Activated CD4-positive, alpha-beta T cell treated with anti-CD3 and anti-CD28 coated beads for 48 hours (primary cell): ENCODE results near the gene TNIK.
"Not testable (repeated sequence)": the region's sequence is repeated elsewhere in the genome, so short reads cannot be mapped to it uniquely, and the experiment has no call there.

Source experiments
- DNase-seq: peaks from one replicate; pipeline ENCODE4 v3.0.0-alpha.2; 2020

The TNIK gene

DNA sequence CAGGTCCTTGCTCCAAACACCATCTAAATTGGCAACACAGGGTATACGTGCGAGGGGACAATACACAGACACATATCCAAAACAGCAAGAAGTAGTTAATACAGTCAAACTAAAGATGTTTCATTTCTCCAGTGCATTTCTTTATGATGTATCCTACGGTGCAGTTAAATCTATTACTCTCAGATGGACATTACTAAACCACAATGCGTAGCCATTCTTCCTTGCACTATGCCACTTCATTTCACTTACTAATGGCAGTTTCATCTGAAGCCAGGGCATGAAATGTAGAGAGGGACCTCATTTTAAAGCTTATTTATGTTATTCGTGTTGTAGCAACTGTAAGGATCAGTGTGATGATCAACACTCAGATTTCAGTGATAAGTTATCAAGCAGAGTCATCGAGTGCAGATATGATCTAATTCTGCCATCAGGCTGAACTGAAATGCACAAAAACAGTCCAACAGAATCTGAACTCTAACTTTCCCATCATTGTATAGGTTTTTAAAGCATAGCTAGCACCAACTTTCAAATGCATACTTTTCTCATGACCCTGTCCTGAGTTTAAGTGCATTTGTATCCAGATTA is 14.5 kb downstream of the TNIK start:
- DNase-seq: no peak

DNA sequence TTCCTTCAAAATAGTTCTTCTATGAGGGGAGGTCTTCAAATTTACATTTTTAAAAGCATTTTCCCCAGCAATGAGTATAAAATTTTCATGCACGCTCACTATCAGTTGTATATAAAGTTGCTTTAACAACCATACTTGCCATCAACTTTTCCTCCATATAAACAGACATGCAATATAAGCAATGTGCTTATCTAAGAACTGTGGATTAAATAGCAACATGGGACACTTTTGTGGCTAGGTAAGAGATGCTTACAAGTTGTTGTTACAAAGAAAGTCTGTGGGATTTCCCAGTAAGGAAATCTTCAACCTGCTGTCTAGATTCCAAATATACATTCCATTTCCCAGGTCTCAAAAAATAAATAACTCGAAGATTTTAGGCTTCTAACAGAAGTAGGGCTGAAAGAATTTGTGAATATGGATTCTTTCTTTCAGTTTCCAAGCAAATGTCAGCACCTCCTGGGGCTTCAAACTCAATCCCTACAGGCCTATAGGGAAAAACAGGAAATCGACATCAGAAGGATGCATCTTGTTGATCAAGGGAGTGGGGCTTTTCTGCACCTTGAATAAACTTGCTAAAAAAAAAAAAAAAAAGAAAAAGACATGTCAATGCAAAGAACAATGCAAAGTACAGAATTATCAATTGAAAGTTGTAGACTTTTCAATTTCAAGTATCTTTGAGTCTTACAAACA is 16.1 kb downstream of the TNIK start:
- DNase-seq: no peak

DNA sequence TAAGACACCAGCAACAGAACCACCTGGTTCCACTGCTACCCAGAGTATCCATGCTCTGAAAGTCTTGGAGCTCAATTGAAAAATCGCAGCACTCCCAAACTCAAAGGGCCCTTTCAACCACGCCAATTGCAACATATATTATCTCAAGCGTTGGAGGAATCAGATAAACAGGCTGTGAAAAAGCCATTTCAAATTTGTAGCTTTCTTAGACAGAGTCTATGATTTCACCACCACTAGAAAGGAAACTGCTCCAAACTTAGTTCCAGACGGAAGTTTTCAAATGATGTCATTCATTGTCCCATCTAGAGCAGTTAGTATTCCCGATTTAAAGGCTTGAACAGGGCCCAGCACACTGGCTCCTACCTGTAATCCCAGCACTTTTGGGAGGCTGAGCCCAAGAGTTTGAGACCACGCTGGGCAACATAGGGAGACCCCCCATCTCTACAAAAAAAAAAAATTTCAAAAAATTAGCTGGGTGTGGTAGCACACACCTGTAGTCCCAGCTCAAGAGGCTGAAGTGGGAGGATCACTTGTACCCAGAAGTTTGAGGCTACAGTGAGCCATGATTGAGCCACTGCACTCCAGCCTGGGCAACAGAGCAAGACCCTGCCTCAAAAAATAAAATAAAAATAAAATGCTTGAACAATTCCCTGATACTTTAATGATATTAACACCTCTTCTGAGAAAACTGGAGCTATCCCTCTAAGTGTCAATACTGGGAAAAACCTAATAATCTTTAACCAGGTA is 16.8 kb downstream of the TNIK start:
- DNase-seq: no peak

DNA sequence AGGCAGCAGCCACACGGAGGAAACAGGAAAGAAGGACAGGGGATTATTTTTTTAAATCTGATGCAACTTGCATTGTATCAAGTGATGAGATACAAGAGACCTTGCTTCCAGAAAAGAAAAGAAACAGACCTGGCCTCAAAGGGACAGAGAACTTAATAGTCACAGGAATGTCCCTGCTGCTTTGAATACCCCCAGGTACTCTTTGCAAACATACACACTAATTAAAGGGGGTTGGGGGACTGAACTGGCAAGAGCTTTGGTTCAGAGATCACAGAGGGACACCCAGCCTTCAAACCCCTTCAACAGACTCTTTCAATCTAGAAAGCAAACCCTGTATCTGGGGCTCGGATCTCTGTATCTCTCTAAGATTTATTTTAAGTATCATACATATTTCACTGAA is 18.0 kb downstream of the TNIK start:
- no peak for DNase-seq

DNA sequence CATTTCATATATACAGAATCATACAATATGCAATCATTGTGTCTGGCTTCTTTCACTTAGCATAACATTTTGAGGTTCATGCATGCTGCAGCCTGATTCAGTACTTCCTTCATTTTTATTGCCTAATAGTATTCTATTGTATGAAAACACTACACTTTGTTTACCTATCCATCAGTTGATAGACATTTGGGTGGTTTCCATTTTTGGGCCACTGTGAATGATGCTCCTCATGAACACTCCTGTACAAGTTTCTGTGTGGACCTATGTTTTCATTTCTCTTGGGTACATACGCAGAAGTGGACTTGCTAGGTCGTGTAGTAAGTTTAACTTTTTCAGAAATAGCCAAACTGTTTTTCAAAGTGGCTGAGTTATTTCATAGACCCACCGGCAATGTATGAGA is 18.8 kb downstream of the TNIK start:
- DNase-seq: no peak

DNA sequence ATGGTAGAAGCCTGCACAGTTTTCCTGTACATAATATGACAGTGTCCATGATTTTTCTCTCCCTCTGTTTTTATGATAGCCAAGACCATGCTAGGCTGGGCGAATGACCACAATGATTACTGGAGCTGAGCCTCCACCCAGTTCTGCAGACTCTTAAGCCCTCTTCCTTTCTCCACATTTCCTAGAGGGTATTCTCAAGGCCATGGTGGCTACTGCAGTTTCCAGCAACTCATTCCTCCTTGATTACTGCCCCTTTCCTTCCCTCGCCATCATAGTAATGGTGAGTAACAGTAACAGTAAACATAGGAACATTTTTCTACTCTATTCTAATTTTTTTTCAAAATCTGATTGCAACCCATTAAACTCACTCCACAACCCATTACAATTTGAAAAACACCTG is 20.2 kb downstream of the TNIK start:
- DNase-seq: no peak

DNA sequence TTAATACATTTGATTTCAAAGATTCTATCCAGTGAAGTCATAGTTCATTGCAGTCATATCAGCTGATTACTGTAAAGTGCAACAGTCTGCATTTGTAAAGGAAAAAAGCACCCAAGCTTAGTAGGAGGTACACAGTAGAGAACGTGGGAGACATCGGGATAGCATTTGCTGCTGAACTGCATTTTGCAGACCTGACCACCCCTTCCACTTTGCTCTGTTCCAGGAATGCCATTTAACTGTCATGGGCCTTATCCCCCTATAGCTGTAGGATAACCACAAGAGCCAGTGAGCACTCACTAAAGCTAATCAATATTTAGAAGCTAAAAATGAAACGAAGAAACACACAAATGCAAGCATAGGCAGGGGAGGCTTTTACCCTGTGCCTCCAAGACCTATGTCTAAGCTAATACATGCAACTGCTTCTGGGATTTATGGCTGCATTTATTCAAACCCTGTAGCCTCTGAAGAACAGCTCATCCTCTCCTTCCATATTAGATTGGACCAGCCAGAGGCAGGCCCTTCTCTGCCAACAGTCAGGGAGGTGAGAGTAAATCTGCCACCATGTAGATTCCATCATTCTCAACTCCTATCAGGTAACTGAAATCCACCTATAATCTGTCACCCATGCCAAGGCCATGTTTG is 23.0 kb downstream of the TNIK start:
- no peak for DNase-seq

DNA sequence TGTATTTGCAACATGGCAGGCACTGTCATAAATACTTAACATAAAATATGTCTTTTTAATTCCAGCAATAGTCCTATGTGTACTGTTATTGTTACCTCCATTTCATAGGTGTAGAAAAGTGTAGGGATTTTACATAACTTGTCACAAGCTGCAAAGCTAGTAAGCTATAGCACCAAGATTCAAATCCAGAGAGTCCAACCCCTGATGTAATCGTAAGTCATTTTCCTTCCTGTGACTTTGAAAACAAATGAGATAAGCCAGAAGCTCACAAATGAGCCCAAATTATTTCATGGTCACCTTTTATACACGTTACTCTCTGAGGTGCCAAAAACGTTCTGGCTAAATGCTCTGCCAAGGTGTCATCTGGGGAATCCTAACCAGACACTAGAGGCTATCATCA is 23.8 kb downstream of the TNIK start:
- no peak for DNase-seq

DNA sequence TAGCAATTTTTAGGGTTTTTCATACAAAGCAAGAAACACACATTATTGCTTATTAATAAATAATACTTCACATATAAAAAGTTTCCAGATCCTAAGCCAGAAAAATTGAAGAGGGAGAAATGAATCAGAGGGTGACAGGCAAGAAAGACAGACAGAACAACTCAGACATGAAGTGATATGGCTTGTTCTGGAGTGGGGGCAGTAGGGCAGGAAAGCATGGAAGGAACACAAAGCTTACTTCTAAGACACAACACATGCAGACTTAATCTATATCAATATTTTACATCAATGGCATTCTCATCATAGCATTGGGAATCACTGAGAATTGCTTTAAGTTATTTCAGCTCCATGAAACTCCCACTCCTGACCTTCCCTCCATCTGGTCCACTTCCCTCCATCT is 24.4 kb downstream of the TNIK start:
- DNase-seq: no peak

DNA sequence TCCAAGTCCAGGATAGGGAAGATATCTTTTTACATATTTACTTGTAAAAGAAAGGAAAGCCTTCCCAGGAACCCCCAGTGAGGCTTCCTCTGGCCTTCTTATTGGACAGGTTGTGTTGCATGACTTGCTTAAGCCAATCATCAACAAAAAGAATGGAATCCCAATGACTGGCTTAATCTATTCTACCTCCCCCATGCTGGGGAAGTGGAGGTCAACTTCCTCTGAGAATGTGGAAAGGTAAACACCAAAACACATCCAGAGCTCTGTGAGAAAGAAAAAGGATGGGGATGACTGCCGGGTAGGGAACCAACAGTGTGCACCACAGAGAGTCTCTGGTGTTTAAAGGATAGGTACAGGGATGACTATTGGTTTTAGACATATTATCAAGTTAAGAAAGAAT is 25.1 kb downstream of the TNIK start:
- no peak for DNase-seq

DNA sequence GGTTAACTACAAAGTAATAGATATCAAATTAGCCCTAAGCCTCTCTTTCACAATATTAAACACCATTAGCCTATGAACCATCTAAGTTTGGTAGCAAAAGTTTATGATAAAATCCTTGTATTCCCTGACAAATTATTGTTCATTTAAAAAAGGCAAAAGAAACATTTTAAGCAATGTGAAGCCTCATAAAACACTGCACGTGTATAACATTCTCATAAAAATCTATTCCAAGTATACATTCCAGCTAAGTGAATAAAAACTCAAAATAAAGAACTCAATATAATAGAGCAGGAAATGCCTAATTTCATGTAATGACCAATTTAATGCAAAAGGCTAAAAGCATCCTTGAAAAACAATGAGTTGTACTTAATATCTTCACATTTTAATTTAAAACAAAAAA is 27.7 kb downstream of the TNIK start:
- no peak for DNase-seq

DNA sequence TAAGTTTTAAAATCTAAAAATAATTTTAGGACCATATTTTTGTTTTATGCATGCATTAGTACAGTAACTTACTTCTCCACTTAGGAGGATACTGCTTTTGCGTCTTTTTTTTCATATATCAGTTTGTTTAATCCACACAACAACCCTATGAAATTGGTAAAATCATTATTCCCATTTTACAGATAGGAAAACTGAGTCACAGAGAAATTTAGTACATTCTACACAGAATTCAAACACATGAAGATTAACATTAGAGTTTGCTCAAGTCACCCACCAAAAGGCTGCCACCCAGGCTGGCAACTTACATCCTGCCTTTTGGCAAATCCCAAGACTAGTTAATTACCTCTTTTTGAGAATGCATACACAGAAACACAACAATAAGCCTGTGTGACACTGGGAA is 28.7 kb downstream of the TNIK start:
- DNase-seq: no peak

DNA sequence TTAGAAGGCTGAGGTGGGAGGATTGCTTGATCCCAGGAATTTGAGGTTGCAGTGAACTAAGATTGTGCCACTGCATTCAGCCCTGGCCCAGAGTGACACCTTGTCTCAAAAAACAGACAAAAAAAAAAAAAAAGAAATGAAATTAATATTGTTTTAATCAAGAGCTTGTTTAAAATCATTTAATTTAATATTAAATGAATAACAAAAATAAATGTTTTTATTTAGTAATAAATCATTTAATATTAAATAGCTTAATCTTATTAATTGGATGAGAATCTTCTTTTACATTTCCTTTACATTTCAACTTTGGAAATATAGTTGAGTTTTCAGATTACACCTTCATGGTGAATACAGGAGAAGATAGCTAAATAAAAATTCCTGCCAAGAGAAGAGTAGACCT is 29.7 kb downstream of the TNIK start:
- DNase-seq: no peak

DNA sequence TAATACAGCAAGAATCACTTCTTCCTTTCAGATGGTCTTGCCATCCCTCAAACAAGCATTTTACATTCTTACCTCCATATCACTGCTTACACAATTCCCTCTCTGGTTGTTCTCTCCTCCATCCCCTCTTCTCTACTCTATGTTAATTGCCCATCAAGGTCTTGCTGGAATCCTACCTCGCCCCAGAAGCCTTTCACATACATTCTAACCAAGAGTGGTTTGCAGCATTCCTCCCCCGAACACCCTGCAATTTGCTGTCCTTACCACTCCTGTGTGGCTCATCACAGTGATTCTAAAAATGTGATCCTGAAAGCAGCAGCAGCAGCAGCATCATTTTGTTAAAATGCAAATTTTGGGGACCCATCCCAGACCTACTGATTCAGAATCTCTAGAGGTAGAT is 30.6 kb downstream of the TNIK start:
- no peak for DNase-seq

DNA sequence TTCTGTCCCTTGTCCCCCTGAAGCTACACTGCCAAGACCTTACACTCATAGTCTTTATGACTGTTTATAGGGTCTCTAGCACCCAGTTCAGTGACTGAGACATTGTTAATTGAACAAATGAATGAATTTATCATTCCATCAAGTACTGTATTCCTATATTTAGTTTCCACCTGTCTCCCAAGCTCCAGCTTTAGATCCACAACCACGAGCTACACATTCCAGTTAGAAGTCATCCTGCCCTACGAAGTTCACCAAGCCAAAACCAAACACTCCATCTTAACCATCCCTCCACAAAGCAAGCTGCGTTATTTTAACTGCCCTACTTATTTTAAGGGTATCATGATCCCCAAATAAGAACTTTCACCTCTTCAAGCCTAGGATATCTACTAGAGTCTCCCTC is 31.3 kb downstream of the TNIK start:
- DNase-seq: no peak

DNA sequence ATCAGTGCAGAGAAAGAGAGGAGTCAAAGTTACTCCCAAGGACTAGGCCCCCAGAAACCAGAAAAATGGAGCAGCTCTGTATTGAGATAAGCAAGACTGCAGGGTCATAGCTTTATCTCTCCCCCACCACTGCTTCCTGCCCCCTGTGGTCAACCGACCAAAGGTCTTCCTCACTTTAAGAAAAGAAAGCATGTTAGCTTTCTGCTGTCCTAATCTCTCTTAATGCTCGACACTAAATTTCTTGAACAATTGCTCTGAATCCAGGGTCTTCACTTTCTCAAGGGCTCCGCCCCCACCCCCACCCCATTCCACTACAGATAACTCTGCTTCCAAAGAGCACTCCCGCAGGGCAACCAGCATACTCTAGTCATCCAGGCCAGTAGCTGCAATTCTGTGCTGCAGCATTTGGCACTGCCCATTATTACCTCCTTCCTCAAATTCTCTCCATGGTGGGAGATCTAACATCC is 31.9 kb downstream of the TNIK start:
- no peak for DNase-seq

DNA sequence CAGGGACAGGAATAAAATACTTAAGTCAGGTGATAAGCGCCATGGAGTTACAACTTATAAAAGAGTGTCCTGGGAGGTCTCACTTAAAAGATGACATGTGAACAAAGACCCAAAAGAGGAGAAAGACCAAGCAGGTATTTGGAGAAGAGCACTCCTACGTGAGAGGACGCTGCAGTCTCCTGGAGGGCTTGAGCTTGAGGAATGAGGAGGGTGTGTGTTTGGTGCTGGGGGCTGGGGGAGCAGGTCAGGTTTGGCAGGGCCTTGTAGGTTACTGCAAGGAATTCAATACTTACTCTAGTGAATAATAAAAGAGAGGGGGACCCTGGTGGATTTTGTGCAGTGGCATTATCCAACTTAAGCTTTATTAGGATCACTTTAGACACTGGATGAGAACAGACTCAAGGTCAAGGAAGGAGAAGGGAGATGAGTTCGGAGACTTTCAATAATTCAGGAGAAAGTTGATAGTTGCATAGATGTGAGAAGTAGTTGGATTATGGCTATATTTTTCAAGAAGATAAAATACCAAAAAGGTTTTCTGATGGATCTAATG is 32.4 kb downstream of the TNIK start:
- DNase-seq: no peak

DNA sequence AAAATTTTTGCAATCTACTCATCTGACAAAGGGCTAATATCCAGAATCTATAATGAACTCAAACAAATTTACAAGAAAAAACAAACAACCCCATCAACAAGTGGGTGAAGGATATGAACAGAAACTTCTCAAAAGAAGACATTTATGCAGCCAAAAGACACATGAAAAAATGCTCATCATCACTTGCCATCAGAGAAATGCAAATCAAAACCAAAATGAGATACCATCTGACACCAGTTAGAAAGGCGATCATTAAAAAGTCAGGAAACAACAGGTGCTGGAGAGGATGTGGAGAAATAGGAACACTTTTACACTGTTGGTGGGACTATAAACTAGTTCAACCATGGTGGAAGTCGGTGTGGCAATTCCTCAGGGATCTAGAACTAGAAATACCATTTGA is 36.1 kb downstream of the TNIK start:
- DNase-seq: not testable (repeated sequence)

DNA sequence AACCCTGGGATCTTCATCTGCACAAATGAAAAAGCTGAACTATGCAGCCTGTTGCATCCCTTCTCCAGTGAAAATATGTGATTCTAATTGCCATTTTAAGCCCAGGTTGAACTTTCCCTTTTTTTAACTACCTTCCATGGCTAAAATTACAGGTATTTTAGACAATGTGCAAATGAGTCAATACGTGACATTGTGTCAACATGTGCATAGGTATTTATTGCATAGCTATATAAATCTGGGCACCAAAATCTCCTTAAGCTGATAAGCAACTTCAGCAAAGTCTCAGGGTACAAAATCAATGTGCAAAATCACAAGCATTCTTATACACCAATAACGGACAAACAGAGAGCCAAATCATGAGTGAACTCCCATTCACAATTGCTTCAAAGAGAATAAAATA is 37.4 kb downstream of the TNIK start:
- not testable (repeated sequence) for DNase-seq

DNA sequence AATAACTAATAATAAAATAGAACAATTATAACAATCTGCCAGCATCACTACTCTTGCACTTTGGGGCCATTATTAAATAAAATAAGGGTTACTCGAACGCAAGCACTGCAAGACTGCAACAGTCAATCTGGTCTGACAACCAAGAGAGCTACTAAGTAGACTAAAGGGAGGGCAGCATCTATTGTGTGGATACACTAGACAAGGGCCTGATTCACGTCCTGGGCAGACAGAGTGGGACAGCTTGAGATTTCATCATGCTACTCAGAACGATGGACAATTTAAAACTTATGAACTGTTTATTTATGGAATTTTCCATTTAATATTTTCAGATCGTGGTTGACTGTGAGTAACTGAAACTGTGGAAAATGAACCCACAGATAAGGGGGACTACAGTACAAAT is 39.5 kb downstream of the TNIK start:
- no peak for DNase-seq

DNA sequence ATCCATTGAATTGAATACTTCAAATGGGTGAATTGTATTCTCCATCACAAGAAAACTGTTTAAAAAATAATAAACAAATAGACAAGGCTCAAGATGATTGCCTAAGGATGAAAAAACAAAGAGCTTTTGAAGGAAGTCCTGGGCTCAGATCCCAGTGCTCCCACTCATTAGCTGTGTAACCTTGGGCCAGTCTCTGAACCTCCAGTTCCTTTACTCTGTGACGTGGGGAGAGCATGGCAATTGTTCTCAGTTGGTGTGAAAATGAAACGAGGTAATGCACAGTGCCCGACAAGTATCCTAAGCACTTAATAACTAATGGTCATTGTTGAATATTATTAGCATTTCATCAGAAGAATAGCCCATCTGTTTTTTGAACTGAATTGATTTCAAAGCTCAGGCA is 40.7 kb downstream of the TNIK start:
- no peak for DNase-seq

DNA sequence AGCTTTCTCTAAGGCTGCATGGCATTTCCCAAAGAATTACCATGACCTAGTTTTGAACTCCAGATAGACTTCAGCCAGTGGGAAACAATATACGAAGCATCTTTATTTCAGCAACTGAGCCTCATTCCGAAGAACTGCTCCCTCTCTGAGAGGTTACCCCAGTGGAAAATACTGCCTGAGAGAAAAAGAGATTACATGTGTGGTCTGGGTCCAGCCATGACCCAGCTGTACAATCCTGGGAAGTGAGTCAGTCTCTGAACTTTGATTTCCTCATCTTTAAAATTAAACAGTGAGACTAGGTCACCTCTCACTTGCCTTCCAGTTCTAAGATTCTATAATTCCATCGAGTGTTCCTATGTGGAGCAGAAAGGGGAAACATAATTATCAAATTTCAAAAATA is 42.4 kb downstream of the TNIK start:
- no peak for DNase-seq

DNA sequence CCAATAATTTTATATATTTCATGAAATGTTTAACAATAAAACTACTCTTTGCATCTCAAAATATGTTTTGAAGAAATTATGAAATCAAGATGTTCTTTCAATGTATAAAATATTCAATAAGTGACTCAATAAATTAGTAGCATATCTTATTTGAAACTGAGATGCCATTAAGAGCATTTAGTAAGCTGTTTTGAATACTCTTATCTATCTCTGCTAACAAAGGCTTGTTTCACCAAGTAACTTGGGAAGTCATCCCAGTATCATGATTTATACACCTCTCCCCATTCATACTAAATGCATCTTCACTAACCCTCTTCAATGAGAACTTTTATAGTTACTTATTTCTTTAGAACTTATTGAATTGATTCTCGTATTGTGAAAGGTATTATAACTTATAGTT is 43.1 kb downstream of the TNIK start:
- DNase-seq: no peak

DNA sequence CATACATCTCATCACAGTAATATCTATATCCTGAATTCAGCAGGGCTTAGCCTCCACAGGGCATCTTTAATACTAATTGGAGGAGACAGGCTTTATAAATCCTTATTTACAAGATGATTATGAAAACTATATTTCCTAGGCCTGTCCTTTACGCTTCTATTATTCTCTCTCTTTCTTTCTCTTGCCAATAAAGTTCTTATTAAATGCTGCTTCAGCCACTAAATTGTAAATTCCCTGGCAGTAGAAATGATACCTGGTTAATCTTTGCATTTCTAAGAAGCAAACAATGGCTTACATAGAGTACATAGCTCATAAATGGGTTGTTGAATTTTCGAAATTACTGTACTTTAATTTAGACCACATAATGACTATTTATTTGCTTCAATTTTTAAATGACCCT is 43.5 kb downstream of the TNIK start:
- DNase-seq: no peak
